GM21825 (cell line): ENCODE data around the gene SERPINI1.

Experiments
- ATAC-seq: cut with Tn5 transposase; IDR thresholded peaks from one replicate; pipeline ENCODE4 v1.9.1; 2021; ENCODE audit warnings: mild to moderate bottlenecking, moderate library complexity; ENCODE audit not compliant: unreplicated experiment

SERPINI1 gene

GRCh38 chr3:167734498-167735232, 856 bp upstream of the SERPINI1 start, which contains the start of gene PDCD10:
PDCD10 (minus strand) TSS chr3:167734892; CDS start chr3:167720157, 14,735 bp downstream.
- ATAC-seq: peak; percentile 89

- ATAC-seq: no peak
Observed at GRCh38 chr3:167736264-167736787, 805 bp downstream of the SERPINI1 start.

- no peak for ATAC-seq
Observed at GRCh38 chr3:167736997-167737396, 1.5 kb downstream of the SERPINI1 start.

GRCh38 chr3:167738037-167738436, 2.5 kb downstream of the SERPINI1 start:
- no peak for ATAC-seq

- ATAC-seq: no peak
Observed at GRCh38 chr3:167739190-167739810, 3.8 kb downstream of the SERPINI1 start.

GRCh38 chr3:167740961-167741587, 5.6 kb downstream of the SERPINI1 start:
- peak; percentile 97 for ATAC-seq

- no peak for ATAC-seq
Observed at GRCh38 chr3:167742338-167742737, 6.8 kb downstream of the SERPINI1 start.

GRCh38 chr3:167743799-167744198, 8.3 kb downstream of the SERPINI1 start:
- no peak for ATAC-seq

DNA sequence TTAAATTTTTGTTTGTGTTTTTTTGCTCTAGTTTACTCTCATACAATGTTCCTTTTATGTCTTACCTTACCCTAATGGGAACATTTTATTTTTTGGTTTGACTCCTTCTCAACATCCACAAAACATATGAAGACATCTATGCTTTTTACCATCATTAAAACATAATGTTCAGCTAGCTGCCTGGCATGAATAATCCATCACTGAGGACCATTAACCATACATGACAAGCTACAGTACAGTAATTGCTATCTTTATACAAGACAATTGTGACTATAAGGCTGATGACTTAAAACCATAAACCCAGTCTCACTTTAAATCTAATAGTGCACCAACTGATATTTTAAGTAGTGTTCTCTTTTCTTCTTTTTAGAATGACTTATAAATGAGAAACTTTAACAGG, 13.7 kb downstream of the SERPINI1 start:
- no peak for ATAC-seq

GRCh38 chr3:167749728-167750127, 14.2 kb downstream of the SERPINI1 start:
- no peak for ATAC-seq

GRCh38 chr3:167750272-167750971, 14.9 kb downstream of the SERPINI1 start:
- peak; percentile 99 for ATAC-seq

DNA sequence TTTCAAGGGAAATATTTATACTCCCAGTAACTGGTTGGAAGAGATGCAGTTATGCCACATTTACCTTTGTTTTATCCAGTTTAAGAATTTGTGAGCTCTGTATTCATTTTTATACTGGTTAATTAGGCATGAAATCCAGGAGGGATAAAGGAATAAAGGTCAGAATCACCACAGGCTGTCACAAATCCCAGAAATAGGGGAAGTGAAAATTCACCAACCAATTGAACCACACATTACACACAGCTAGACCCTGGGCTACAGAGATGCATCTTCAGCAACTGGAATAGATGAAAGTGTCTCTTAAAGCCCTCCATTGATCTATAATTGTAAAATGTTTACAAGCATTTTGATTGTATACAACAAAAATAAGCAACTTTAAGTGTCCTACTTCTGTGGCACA, 18.5 kb downstream of the SERPINI1 start:
- no peak for ATAC-seq

- no peak for ATAC-seq
Observed at GRCh38 chr3:167761302-167761701, 25.8 kb downstream of the SERPINI1 start.

GRCh38 chr3:167762296-167762695, 26.8 kb downstream of the SERPINI1 start:
- no peak for ATAC-seq

- ATAC-seq: peak; percentile 48
Observed at GRCh38 chr3:167772992-167773391, 37.5 kb downstream of the SERPINI1 start.

- peak; percentile 88 for ATAC-seq
Observed at GRCh38 chr3:167773584-167773983, 38.1 kb downstream of the SERPINI1 start.

DNA sequence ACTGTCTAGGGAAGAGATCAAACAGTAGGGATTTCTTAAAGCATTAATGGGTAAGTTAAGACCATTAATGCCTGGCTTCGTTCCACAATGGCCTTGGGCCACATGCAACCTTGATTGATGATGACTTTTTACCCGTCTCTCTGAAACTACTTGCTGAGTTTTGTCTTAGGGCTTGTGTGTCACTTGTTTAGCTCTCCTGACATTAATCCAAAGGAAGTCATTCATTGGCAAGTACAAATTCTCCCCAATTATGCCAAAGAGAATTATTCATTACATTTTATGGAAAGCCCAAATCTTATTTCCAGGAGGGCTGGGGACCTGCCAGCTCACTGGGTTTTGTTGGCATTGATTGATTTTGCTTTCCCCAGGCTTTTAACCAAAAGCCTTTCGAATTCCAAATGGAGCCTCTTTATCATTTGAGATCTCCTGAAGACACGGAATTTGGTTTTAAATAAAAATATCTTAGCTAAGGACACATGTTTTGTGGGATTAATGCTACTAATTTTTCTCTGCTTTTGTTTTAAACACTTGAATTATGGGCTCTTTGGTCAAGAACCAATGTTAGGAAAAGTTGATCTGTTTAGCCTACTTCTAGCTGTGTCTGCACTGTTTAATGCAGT, 40.7 kb downstream of the SERPINI1 start:
- no peak for ATAC-seq

GRCh38 chr3:167777356-167777755, 41.8 kb downstream of the SERPINI1 start:
- peak; percentile 45 for ATAC-seq

DNA sequence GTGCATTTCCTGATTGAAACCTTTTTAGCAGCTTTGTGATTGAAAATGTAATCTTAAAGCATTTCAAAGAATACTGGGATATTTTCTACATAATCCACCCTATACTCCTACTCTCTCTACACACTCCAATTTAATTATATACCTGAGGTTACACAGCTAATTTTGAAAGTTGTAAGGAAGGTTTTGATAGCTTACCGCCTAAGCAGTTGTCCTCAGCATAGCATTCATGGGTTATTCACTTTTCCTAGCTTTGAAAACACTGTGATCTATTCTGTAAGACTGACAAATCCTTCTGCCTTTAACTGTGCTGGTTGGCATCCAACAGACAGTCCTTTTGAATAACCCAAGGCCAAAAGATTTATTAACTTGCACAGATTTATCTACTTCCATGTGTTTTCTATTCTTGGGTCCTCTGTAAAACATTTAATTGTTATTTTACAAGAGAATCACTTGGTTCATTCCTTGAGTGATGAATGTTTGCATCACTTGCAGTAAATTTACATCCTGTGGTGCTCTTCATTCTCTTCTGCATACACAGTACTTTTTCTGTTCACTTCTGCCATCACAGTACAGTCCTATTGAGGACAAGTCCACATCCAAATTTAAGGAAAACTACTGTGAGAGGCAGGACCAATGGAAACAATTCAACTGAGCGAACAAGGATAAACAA, 44.8 kb downstream of the SERPINI1 start:
- ATAC-seq: no peak

GRCh38 chr3:167783781-167784180, 48.3 kb downstream of the SERPINI1 start:
- no peak for ATAC-seq
